ENCODE results near the gene PTPRM. TPM values are rescaled to one million over a fixed set of nuclear protein-coding genes. Genes with fewer than 3 reads are reported as not detected.

The PTPRM gene
- total RNA-seq, 1 experiment from 2014 or later = 6.2 TPM

- no peak overlapping the region for H2AFZ ChIP-seq (ENCODE audit: low read length)
- H2BK120ac ChIP-seq (ENCODE audit: low read depth, low read length, poor library complexity, severe bottlenecking) = no peak overlapping the region
- H3K9me3 ChIP-seq (ENCODE audit: control insufficient read depth, low read depth, low read length) = no peaks in the 10 kb centered on the region
- H3K36me3 Mint-ChIP-seq (ENCODE audit: insufficient read depth in 1 of 3, low read depth in 3 of 3) = no peaks in the 10 kb centered on the region
- H3K23ac ChIP-seq (ENCODE audit: insufficient read length, low read depth, low read length) = no peak overlapping the region
- no peak for TF ChIP-seq CTCF (conservative IDR thresholded peaks at IDR 0.05)
- H3K4me2 ChIP-seq (ENCODE audit: insufficient read depth, insufficient read length, low read length) = no peak overlapping the region
- no peak overlapping the region for H4K8ac ChIP-seq (replicated peaks; ENCODE audit: insufficient read length, low read depth, low read length)
- H3K9me3 Mint-ChIP-seq = no peaks in the 10 kb centered on the region
- H3K4me1 ChIP-seq (ENCODE audit: insufficient read depth, low read length) = no peaks in the 10 kb centered on the region; the same call in 1 of the 2 replicates
- H3K14ac ChIP-seq (ENCODE audit: insufficient read depth, low read length) = no peak overlapping the region
- no peak overlapping the region for H2AK5ac ChIP-seq (ENCODE audit: insufficient read length, low read length)
- H3K18ac ChIP-seq (ENCODE audit: insufficient read length, low read depth, low read length) = no peak overlapping the region
- H4K20me1 ChIP-seq (ENCODE audit: control insufficient read depth, insufficient read depth, insufficient read length) = no peaks in the 10 kb centered on the region
- H2BK20ac ChIP-seq (ENCODE audit: low read depth, low read length, poor library complexity, severe bottlenecking) = no peak overlapping the region
- H3K9ac ChIP-seq (ENCODE audit: extremely low read depth, insufficient read length, low read length) = no peak overlapping the region
- no peak overlapping the region for H3K56ac ChIP-seq (ENCODE audit: insufficient read length, low read depth, low read length)
- no peak for DNase-seq
- H2BK5ac ChIP-seq (ENCODE audit: insufficient read length, low read length) = no peak overlapping the region
- H3K79me1 ChIP-seq (ENCODE audit: insufficient read depth, low read depth, low read length, poor library complexity, severe bottlenecking) = no peaks in the 10 kb centered on the region
- no peaks in the 10 kb centered on the region for H3K27me3 ChIP-seq (ENCODE audit: insufficient read depth, low read length)
- no peaks in the 10 kb centered on the region for H3K23me2 ChIP-seq (ENCODE audit: insufficient read length, low read depth, low read length, poor library complexity, severe bottlenecking)
- no peak overlapping the region for H3T11ph ChIP-seq (ENCODE audit: low read length)
- no peaks in the 10 kb centered on the region; the same call in 1 of the 2 replicates for H3K27me3 Mint-ChIP-seq (ENCODE audit: low read depth)
- H3K4ac ChIP-seq (ENCODE audit: low read depth, low read length) = no peak overlapping the region
- no CpG with 5 or more reads among the region's 5 CpGs for WGBS (ENCODE audit: extremely low coverage, insufficient read length, low lambda C conversion rate)
- H4K91ac ChIP-seq (ENCODE audit: insufficient read length, low read depth, low read length) = no peak overlapping the region
- H3K27ac ChIP-seq (ENCODE audit: insufficient read length, low read depth, low read length) = no peak overlapping the region
- no peak overlapping the region for H3K4me3 Mint-ChIP-seq
- H3K79me2 ChIP-seq (ENCODE audit: insufficient read depth, low read length) = no peaks in the 10 kb centered on the region
- H3K4me1 Mint-ChIP-seq = peaks cover 13 to 23% of the 10 kb centered on the region in 2 experiments
- H3K27ac Mint-ChIP-seq = no peak overlapping the region
- H4K5ac ChIP-seq (ENCODE audit: insufficient read length, low read depth, low read length) = no peak overlapping the region
- no peak overlapping the region for H2BK12ac ChIP-seq (ENCODE audit: insufficient read length, low read depth, low read length)
- no peak overlapping the region for H2BK15ac ChIP-seq (ENCODE audit: low read depth, low read length)
Measured at GRCh38 chr18:7895346-7895745, 328.2 kb downstream of the PTPRM start.
